Measurements from ENCODE around the gene RIT2. TPM values are rescaled to one million over a fixed set of nuclear protein-coding genes. Genes with fewer than 3 reads are reported as not detected.

The RIT2 gene
- total RNA-seq, 1 experiment from 2014 or later: not detected

DNA sequence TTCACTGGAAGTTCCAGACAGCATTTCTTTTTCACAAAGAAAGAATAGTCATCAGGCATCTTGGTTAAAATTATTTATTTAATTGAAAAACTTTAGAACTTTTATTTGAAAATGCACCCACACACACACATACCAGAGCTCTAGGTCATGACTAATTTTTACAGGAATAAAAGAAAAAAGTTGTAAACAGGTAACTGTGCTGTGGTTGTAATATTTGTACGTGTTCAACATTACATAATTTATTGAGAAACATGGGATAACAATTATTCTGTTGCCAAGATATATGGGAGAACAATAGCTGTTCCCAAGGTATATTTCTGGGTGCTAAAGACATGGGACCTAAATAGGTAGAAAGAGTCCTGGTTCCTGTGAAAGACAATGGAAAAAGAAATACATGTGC lies 104.9 kb downstream of the RIT2 start:
- CTCF ChIA-PET: no interaction called here

GRCh38 chr18:43009674-43010073 lies 105.8 kb downstream of the RIT2 start:
- Mint-ChIP-seq H3K27ac (ENCODE audit: unreplicated experiment) (no peak overlapping the region), H3K4me1 (ENCODE audit: low read depth, unreplicated experiment) (no peaks in the 10 kb centered on the region), H3K27me3 (ENCODE audit: unreplicated experiment) (no peaks in the 10 kb centered on the region), H3K9me3 (ENCODE audit: low read depth, unreplicated experiment) (peaks cover 16% of the 10 kb centered on the region), H3K36me3 (ENCODE audit: insufficient read depth, unreplicated experiment) (no peaks in the 10 kb centered on the region), H3K4me3 (ENCODE audit: low read depth, unreplicated experiment) (no peak overlapping the region)
- intact Hi-C loops (cut with micrococcal nuclease; ENCODE audit: unreplicated experiment): loop anchor here (10.0 kb wide), 1 partner anchor 415 kb away; no protein-coding TSS in a partner anchor
- DNase-seq: no peak
- TF ChIP-seq, protein P1, sequence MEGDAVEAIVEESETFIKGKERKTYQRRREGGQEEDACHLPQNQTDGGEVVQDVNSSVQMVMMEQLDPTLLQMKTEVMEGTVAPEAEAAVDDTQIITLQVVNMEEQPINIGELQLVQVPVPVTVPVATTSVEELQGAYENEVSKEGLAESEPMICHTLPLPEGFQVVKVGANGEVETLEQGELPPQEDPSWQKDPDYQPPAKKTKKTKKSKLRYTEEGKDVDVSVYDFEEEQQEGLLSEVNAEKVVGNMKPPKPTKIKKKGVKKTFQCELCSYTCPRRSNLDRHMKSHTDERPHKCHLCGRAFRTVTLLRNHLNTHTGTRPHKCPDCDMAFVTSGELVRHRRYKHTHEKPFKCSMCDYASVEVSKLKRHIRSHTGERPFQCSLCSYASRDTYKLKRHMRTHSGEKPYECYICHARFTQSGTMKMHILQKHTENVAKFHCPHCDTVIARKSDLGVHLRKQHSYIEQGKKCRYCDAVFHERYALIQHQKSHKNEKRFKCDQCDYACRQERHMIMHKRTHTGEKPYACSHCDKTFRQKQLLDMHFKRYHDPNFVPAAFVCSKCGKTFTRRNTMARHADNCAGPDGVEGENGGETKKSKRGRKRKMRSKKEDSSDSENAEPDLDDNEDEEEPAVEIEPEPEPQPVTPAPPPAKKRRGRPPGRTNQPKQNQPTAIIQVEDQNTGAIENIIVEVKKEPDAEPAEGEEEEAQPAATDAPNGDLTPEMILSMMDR (IDR thresholded peaks at IDR 0.05; ENCODE audit: unreplicated experiment): no peak
- BruUV-seq (replicated peaks): no TSS peak
- CTCF ChIA-PET: no interaction called here

More for the DNA sequence above, 104.9 kb downstream of the RIT2 start:
- no peak overlapping the region for H3K27ac Mint-ChIP-seq (ENCODE audit: unreplicated experiment)
- H3K4me3 Mint-ChIP-seq (ENCODE audit: low read depth, unreplicated experiment): no peak overlapping the region
- intact Hi-C loops (cut with micrococcal nuclease; ENCODE audit: unreplicated experiment): loop anchor here (10.0 kb wide), 1 partner anchor 416 kb away; no protein-coding TSS in a partner anchor
- no peaks in the 10 kb centered on the region for H3K4me1 Mint-ChIP-seq (ENCODE audit: low read depth, unreplicated experiment)
- BruUV-seq (replicated peaks): no TSS peak
- H3K9me3 Mint-ChIP-seq (ENCODE audit: low read depth, unreplicated experiment): peaks cover 16% of the 10 kb centered on the region
- no peaks in the 10 kb centered on the region for H3K36me3 Mint-ChIP-seq (ENCODE audit: insufficient read depth, unreplicated experiment)
- no peak for DNase-seq
- TF ChIP-seq, protein P1 (IDR thresholded peaks at IDR 0.05; ENCODE audit: unreplicated experiment): no peak
- H3K27me3 Mint-ChIP-seq (ENCODE audit: unreplicated experiment): no peaks in the 10 kb centered on the region

GRCh38 chr18:43007365-43007764 lies 108.1 kb downstream of the RIT2 start:
- Mint-ChIP-seq H3K9me3 (ENCODE audit: low read depth, unreplicated experiment) (peaks cover 15% of the 10 kb centered on the region), H3K36me3 (ENCODE audit: insufficient read depth, unreplicated experiment) (no peaks in the 10 kb centered on the region), H3K27me3 (ENCODE audit: unreplicated experiment) (no peaks in the 10 kb centered on the region), H3K4me3 (ENCODE audit: low read depth, unreplicated experiment) (no peak overlapping the region), H3K27ac (ENCODE audit: unreplicated experiment) (no peak overlapping the region), H3K4me1 (ENCODE audit: low read depth, unreplicated experiment) (no peaks in the 10 kb centered on the region)
- TF ChIP-seq, protein P1 (IDR thresholded peaks at IDR 0.05; ENCODE audit: unreplicated experiment): no peak
- intact Hi-C loops (cut with micrococcal nuclease; ENCODE audit: unreplicated experiment): no loop called here
- CTCF ChIA-PET: no interaction called here
- no TSS peak for BruUV-seq (replicated peaks)
- no peak for DNase-seq

GRCh38 chr18:43004421-43004820 lies 111.1 kb downstream of the RIT2 start:
- CTCF ChIA-PET: no interaction called here
- BruUV-seq (replicated peaks): no TSS peak
- Mint-ChIP-seq H3K9me3 (ENCODE audit: low read depth, unreplicated experiment) (peaks cover 12% of the 10 kb centered on the region), H3K4me3 (ENCODE audit: low read depth, unreplicated experiment) (no peak overlapping the region), H3K4me1 (ENCODE audit: low read depth, unreplicated experiment) (no peaks in the 10 kb centered on the region), H3K27me3 (ENCODE audit: unreplicated experiment) (no peaks in the 10 kb centered on the region), H3K27ac (ENCODE audit: unreplicated experiment) (no peak overlapping the region), H3K36me3 (ENCODE audit: insufficient read depth, unreplicated experiment) (no peaks in the 10 kb centered on the region)
- intact Hi-C loops (cut with micrococcal nuclease; ENCODE audit: unreplicated experiment): no loop called here
- TF ChIP-seq, protein P1 (IDR thresholded peaks at IDR 0.05; ENCODE audit: unreplicated experiment): no peak
- no peak for DNase-seq
